ENCODE results near the gene TRIM59.

Gene TRIM59

GRCh38 chr3:160413613-160414248 lies 35.9 kb downstream of the TRIM59 start:
- WGBS (ENCODE audit: insufficient coverage) = no CpG with 5 or more reads among the region's 3 CpGs
- POLR2A ChIA-PET = no interaction called here
- Histone ChIP-seq H3K4me3 (ENCODE audit: control insufficient read depth in 1 of 7, extremely low read depth in 1 of 7, insufficient read depth in 4 of 7, low read depth in 2 of 7, low read length in 6 of 7) (no peak overlapping the region), H3K36me3 (ENCODE audit: control insufficient read depth in 4 of 4, insufficient read depth in 4 of 4, low read length in 3 of 4) (peaks cover 7 to 73% (median 39%) of the 10 kb centered on the region in 4 experiments), H3K4me1 (ENCODE audit: control extremely low read depth in 1 of 4, control insufficient read depth in 4 of 4, insufficient read depth in 4 of 4, low read length in 3 of 4) (peaks cover 8 to 23% (median 13%) of the 10 kb centered on the region in 4 experiments), H3K9me3 (ENCODE audit: control extremely low read depth in 1 of 5, control insufficient read depth in 4 of 5, insufficient read depth in 2 of 5, low read depth in 1 of 5, low read length in 4 of 5) (no peaks in the 10 kb centered on the region), H3K27me3 (replicated peaks in 2 of 5; ENCODE audit: control insufficient read depth in 4 of 5, insufficient read depth in 5 of 5, low read length in 4 of 5) (no peaks in the 10 kb centered on the region), H3K27ac (ENCODE audit: insufficient read depth in 1 of 2, low read depth in 1 of 2, low read length in 2 of 2, poor library complexity in 1 of 2, severe bottlenecking in 2 of 2) (no peak overlapping the region)
- CTCF ChIA-PET = interaction anchor here (0.6 to 3.3 kb wide), 19 partner anchors 11 to 1371 kb away, joined by 3 to 22 read pairs (median 3); partner anchors contain the start of gene SMC4
- peak; percentile 89 to 94 (median 90) for DNase-seq

- peaks cover 8 to 23% (median 13%) of the 10 kb centered on the region in 4 experiments for H3K4me1 ChIP-seq (ENCODE audit: control extremely low read depth in 1 of 4, control insufficient read depth in 4 of 4, insufficient read depth in 4 of 4, low read length in 3 of 4)
- WGBS (ENCODE audit: insufficient coverage) = no CpG with 5 or more reads among the region's 1 CpG
- DNase-seq = no peak
- no peaks in the 10 kb centered on the region for H3K27me3 ChIP-seq (replicated peaks in 2 of 5; ENCODE audit: control insufficient read depth in 4 of 5, insufficient read depth in 5 of 5, low read length in 4 of 5)
- H3K9me3 ChIP-seq (ENCODE audit: control extremely low read depth in 1 of 5, control insufficient read depth in 4 of 5, insufficient read depth in 2 of 5, low read depth in 1 of 5, low read length in 4 of 5) = no peaks in the 10 kb centered on the region
- POLR2A ChIA-PET = no interaction called here
- no peak overlapping the region for H3K4me3 ChIP-seq (ENCODE audit: control insufficient read depth in 1 of 7, extremely low read depth in 1 of 7, insufficient read depth in 4 of 7, low read depth in 2 of 7, low read length in 6 of 7)
- H3K36me3 ChIP-seq (ENCODE audit: control insufficient read depth in 4 of 4, insufficient read depth in 4 of 4, low read length in 3 of 4) = peaks cover 11 to 72% (median 32%) of the 10 kb centered on the region in 4 experiments
- CTCF ChIA-PET = interaction anchor here (0.9 to 3.3 kb wide), 7 partner anchors 9 to 528 kb away, joined by 3 to 22 read pairs (median 6); no protein-coding TSS in a partner anchor
- H3K27ac ChIP-seq (ENCODE audit: insufficient read depth in 1 of 2, low read depth in 1 of 2, low read length in 2 of 2, poor library complexity in 1 of 2, severe bottlenecking in 2 of 2) = no peak overlapping the region
These were observed 37.1 kb downstream of the TRIM59 start for GRCh38 chr3:160412477-160412876.

- Histone ChIP-seq H3K4me3 (ENCODE audit: control insufficient read depth in 1 of 7, extremely low read depth in 1 of 7, insufficient read depth in 4 of 7, low read depth in 2 of 7, low read length in 6 of 7) (no peak overlapping the region), H3K27me3 (replicated peaks in 2 of 5; ENCODE audit: control insufficient read depth in 4 of 5, insufficient read depth in 5 of 5, low read length in 4 of 5) (no peaks in the 10 kb centered on the region), H3K36me3 (ENCODE audit: control insufficient read depth in 4 of 4, insufficient read depth in 4 of 4, low read length in 3 of 4) (peaks cover 14 to 69% (median 30%) of the 10 kb centered on the region in 4 experiments), H3K9me3 (ENCODE audit: control extremely low read depth in 1 of 5, control insufficient read depth in 4 of 5, insufficient read depth in 2 of 5, low read depth in 1 of 5, low read length in 4 of 5) (no peaks in the 10 kb centered on the region), H3K4me1 (ENCODE audit: control extremely low read depth in 1 of 4, control insufficient read depth in 4 of 4, insufficient read depth in 4 of 4, low read length in 3 of 4) (peaks cover 0 to 18% (median 5%) of the 10 kb centered on the region in 4 experiments), H3K27ac (ENCODE audit: insufficient read depth in 1 of 2, low read depth in 1 of 2, low read length in 2 of 2, poor library complexity in 1 of 2, severe bottlenecking in 2 of 2) (no peak overlapping the region)
- POLR2A ChIA-PET = interaction anchor here (1.8 kb wide), 1 partner anchor 10 kb away, joined by 4 read pairs; the partner anchor contains the start of gene SMC4
- CTCF ChIA-PET = interaction anchor here (0.6 to 1.6 kb wide), 9 partner anchors 10 to 605 kb away, joined by 3 to 4 read pairs (median 3); no protein-coding TSS in a partner anchor
- DNase-seq = no peak
- WGBS (ENCODE audit: insufficient coverage) = 83% methylated on average over 5 of the region's 10 CpGs
These were observed 39.6 kb downstream of the TRIM59 start for GRCh38 chr3:160409812-160410610.

- no peaks in the 10 kb centered on the region for H3K27me3 ChIP-seq (replicated peaks in 2 of 5; ENCODE audit: control insufficient read depth in 4 of 5, insufficient read depth in 5 of 5, low read length in 4 of 5)
- H3K9me3 ChIP-seq (ENCODE audit: control extremely low read depth in 1 of 5, control insufficient read depth in 4 of 5, insufficient read depth in 2 of 5, low read depth in 1 of 5, low read length in 4 of 5) = no peaks in the 10 kb centered on the region
- ChIA-PET POLR2A (interaction anchor here (0.6 kb wide), 1 partner anchor 549 kb away, joined by 3 read pairs; no protein-coding TSS in a partner anchor), CTCF (interaction anchor here (1.0 to 4.6 kb wide), 3 partner anchors 9 to 370 kb away, joined by 3 to 22 read pairs (median 3); no protein-coding TSS in a partner anchor)
- H3K4me3 ChIP-seq (ENCODE audit: control insufficient read depth in 1 of 7, extremely low read depth in 1 of 7, insufficient read depth in 4 of 7, low read depth in 2 of 7, low read length in 6 of 7) = peak overlapping the region in 5 of 7 experiments; percentile 54 to 99 (median 88)
- no peak for DNase-seq
- WGBS (ENCODE audit: insufficient coverage) = 0% methylated on average over 2 of the region's 7 CpGs
- peaks cover 19 to 49% (median 30%) of the 10 kb centered on the region in 4 experiments for H3K4me1 ChIP-seq (ENCODE audit: control extremely low read depth in 1 of 4, control insufficient read depth in 4 of 4, insufficient read depth in 4 of 4, low read length in 3 of 4)
- peaks cover 2 to 42% (median 11%) of the 10 kb centered on the region in 4 experiments for H3K36me3 ChIP-seq (ENCODE audit: control insufficient read depth in 4 of 4, insufficient read depth in 4 of 4, low read length in 3 of 4)
- H3K27ac ChIP-seq (ENCODE audit: insufficient read depth in 1 of 2, low read depth in 1 of 2, low read length in 2 of 2, poor library complexity in 1 of 2, severe bottlenecking in 2 of 2) = peak overlapping the region; percentile 86 to 95
These were observed 45.7 kb downstream of the TRIM59 start for GRCh38 chr3:160403796-160404470.

GRCh38 chr3:160403028-160403545 lies 46.5 kb downstream of the TRIM59 start:
- ChIA-PET CTCF (interaction anchor here (0.8 to 4.6 kb wide), 4 partner anchors 10 to 369 kb away, joined by 3 to 22 read pairs (median 3); no protein-coding TSS in a partner anchor), POLR2A (interaction anchor here (0.6 to 0.9 kb wide), 2 partner anchors 9 to 232 kb away, joined by 3 read pairs; no protein-coding TSS in a partner anchor)
- peak overlapping the region; percentile 86 to 95 for H3K27ac ChIP-seq (ENCODE audit: insufficient read depth in 1 of 2, low read depth in 1 of 2, low read length in 2 of 2, poor library complexity in 1 of 2, severe bottlenecking in 2 of 2)
- H3K4me1 ChIP-seq (ENCODE audit: control extremely low read depth in 1 of 4, control insufficient read depth in 4 of 4, insufficient read depth in 4 of 4, low read length in 3 of 4) = peaks cover 24 to 56% (median 36%) of the 10 kb centered on the region in 4 experiments
- WGBS (ENCODE audit: insufficient coverage) = no CpG with 5 or more reads among the region's 2 CpGs
- peaks cover 2 to 35% (median 7%) of the 10 kb centered on the region in 4 experiments for H3K36me3 ChIP-seq (ENCODE audit: control insufficient read depth in 4 of 4, insufficient read depth in 4 of 4, low read length in 3 of 4)
- peak overlapping the region in 5 of 7 experiments; percentile 88 to 99 (median 99) for H3K4me3 ChIP-seq (ENCODE audit: control insufficient read depth in 1 of 7, extremely low read depth in 1 of 7, insufficient read depth in 4 of 7, low read depth in 2 of 7, low read length in 6 of 7)
- no peaks in the 10 kb centered on the region for H3K9me3 ChIP-seq (ENCODE audit: control extremely low read depth in 1 of 5, control insufficient read depth in 4 of 5, insufficient read depth in 2 of 5, low read depth in 1 of 5, low read length in 4 of 5)
- no peaks in the 10 kb centered on the region for H3K27me3 ChIP-seq (replicated peaks in 2 of 5; ENCODE audit: control insufficient read depth in 4 of 5, insufficient read depth in 5 of 5, low read length in 4 of 5)
- DNase-seq = no peak

- Histone ChIP-seq H3K27me3 (replicated peaks in 2 of 5; ENCODE audit: control insufficient read depth in 4 of 5, insufficient read depth in 5 of 5, low read length in 4 of 5) (no peaks in the 10 kb centered on the region), H3K27ac (ENCODE audit: insufficient read depth in 1 of 2, low read depth in 1 of 2, low read length in 2 of 2, poor library complexity in 1 of 2, severe bottlenecking in 2 of 2) (peak overlapping the region; percentile 86 to 95), H3K36me3 (ENCODE audit: control insufficient read depth in 4 of 4, insufficient read depth in 4 of 4, low read length in 3 of 4) (peaks cover 2 to 29% (median 5%) of the 10 kb centered on the region in 4 experiments), H3K4me1 (ENCODE audit: control extremely low read depth in 1 of 4, control insufficient read depth in 4 of 4, insufficient read depth in 4 of 4, low read length in 3 of 4) (peaks cover 26 to 57% (median 37%) of the 10 kb centered on the region in 4 experiments), H3K9me3 (ENCODE audit: control extremely low read depth in 1 of 5, control insufficient read depth in 4 of 5, insufficient read depth in 2 of 5, low read depth in 1 of 5, low read length in 4 of 5) (no peaks in the 10 kb centered on the region), H3K4me3 (ENCODE audit: control insufficient read depth in 1 of 7, extremely low read depth in 1 of 7, insufficient read depth in 4 of 7, low read depth in 2 of 7, low read length in 6 of 7) (peak overlapping the region in 5 of 7 experiments; percentile 88 to 99 (median 99))
- DNase-seq = no peak
- 33% methylated on average over 3 of the region's 11 CpGs for WGBS (ENCODE audit: insufficient coverage)
- CTCF ChIA-PET = interaction anchor here (0.8 to 4.6 kb wide), 4 partner anchors 10 to 368 kb away, joined by 3 to 22 read pairs (median 3); no protein-coding TSS in a partner anchor
- POLR2A ChIA-PET = interaction anchor here (0.6 to 0.9 kb wide), 2 partner anchors 8 to 231 kb away, joined by 3 read pairs; no protein-coding TSS in a partner anchor
These were observed 47.2 kb downstream of the TRIM59 start for GRCh38 chr3:160402221-160403027.

All from common myeloid progenitor, CD34-positive (primary cell).